HCT116 (cell line): ENCODE measurements around the gene LCNL1. TPM values are rescaled to one million over a fixed set of nuclear protein-coding genes. Genes with fewer than 3 reads are reported as not detected.

Experiments
- ATAC-seq: fragments of 200-7000 bp; cut with Tn5 transposase; 2 replicates; pipeline ENCODE4 v1.9.1; 2020; ENCODE audit warnings: mild to moderate bottlenecking, moderate library complexity
- BruUV-seq: library from RNA; stranded (reverse); fragments of 400-500 nt; replicated peaks from 2 replicates; lab custom pipeline; 2021; lab: Mats Ljungman, UMichigan
- CTCF ChIA-PET: fragments of 300-600 bp; sonication (Branson Sonifier 250); formaldehyde crosslinking; loops from one replicate; lab custom pipeline; 2021; ENCODE audit warnings: antibody characterized with exemption; lab: Charles Lee
- POLR2A ChIA-PET: fragments of 300-600, 350-600 bp; sonication (Branson Sonifier 250); formaldehyde crosslinking; loops from one replicate; lab custom pipeline; 2021; ENCODE audit warnings: antibody characterized with exemption; lab: Charles Lee
- RAD21 ChIA-PET, 2 experiments: fragments of 300-600 bp; sonication (Branson Sonifier 250); formaldehyde crosslinking; loops; one replicate each; lab custom pipeline; 2023; ENCODE audit warnings: low total read pairs in 2 of 2; ENCODE audit not compliant: uncharacterized antibody in 2 of 2, unreplicated experiment in 2 of 2, low non-redundant PET in 1 of 2; lab: Charles Lee
- DNase-seq: peaks from one replicate; pipeline ENCODE4 v3.0.0-alpha.2; 2010; ENCODE audit warnings: low read depth, low spot score
- H2AFZ ChIP-seq: fragments of 200-600 bp; shearing (Covaris generic), sonication (generic); 2 replicates; pipeline ENCODE4 v1.6.1; 2017; ENCODE audit warnings: low read depth, mixed run types, mixed read lengths, antibody characterized with exemption, low read length; ENCODE audit not compliant: poor library complexity, severe bottlenecking
- H3K27ac ChIP-seq: 2 replicates; pipeline ENCODE4 v1.5.1; 2012; ENCODE audit warnings: low read depth, low read length
- H3K27me3 ChIP-seq: fragments of 200-600 bp; sonication (generic); 2 replicates; pipeline ENCODE4 v1.6.1; 2016; ENCODE audit warnings: mixed run types, low read length, mixed read lengths; ENCODE audit not compliant: insufficient read depth
- H3K36me3 ChIP-seq, 2 experiments: fragments of 200-500 bp in 1 of 2; fragments of 200-600 bp in 1 of 2; sonication (Bioruptor generic) in 1 of 2; sonication (generic) in 1 of 2; 2 replicates each; pipeline versions ENCODE4 v1.5.1 to v1.6.1; 2014 to 2016; ENCODE audit warnings: low read length in 2 of 2, inconsistent platforms in 1 of 2, mixed read lengths in 1 of 2, mixed run types in 1 of 2; ENCODE audit not compliant: insufficient read depth in 2 of 2, control insufficient read depth in 1 of 2
- H3K4me1 ChIP-seq, 2 experiments: fragments of 200-600 bp in 1 of 2; sonication (generic) in 1 of 2; 2 replicates each; pipeline versions ENCODE4 v1.5.1 to v1.6.1; 2012 to 2017; ENCODE audit warnings: low read length in 2 of 2, inconsistent platforms in 1 of 2, mild to moderate bottlenecking in 1 of 2, mixed read lengths in 1 of 2, mixed run types in 1 of 2, moderate library complexity in 1 of 2; ENCODE audit not compliant: insufficient read depth in 2 of 2, control insufficient read depth in 1 of 2
- H3K4me2 ChIP-seq: fragments of 200-600 bp; sonication (generic); 2 replicates; pipeline ENCODE4 v1.6.1; 2017; ENCODE audit warnings: mixed run types, low read length, mixed read lengths
- H3K4me3 ChIP-seq, 2 experiments: fragments of 200-600 bp in 1 of 2; sonication (generic) in 1 of 2; replicated peaks in 1 of 2; 2 replicates each; pipeline ENCODE4 v1.5.1; 2011 to 2016; ENCODE audit warnings: low read length in 2 of 2, control low read depth in 1 of 2, low read depth in 1 of 2, mild to moderate bottlenecking in 1 of 2, mixed read lengths in 1 of 2, mixed run types in 1 of 2
- H3K79me2 ChIP-seq: fragments of 200-600 bp; sonication (generic); 2 replicates; pipeline ENCODE4 v1.6.1; 2017; ENCODE audit warnings: mild to moderate bottlenecking, mixed run types, low read length, moderate library complexity, mixed read lengths; ENCODE audit not compliant: insufficient read depth
- H3K9ac ChIP-seq: fragments of 200-600 bp; sonication (generic); 2 replicates; pipeline ENCODE4 v1.6.1; 2016; ENCODE audit warnings: low read length, mixed read lengths
- H3K9me2 ChIP-seq: fragments of 200-600 bp; sonication (generic), shearing (Covaris generic); 2 replicates; pipeline ENCODE4 v1.6.1; 2017; ENCODE audit warnings: mixed run types, mild to moderate bottlenecking, moderate library complexity; ENCODE audit not compliant: insufficient read depth
- H3K9me3 ChIP-seq, 2 experiments: fragments of 200-500 bp in 1 of 2; fragments of 200-600 bp in 1 of 2; sonication (Bioruptor generic) in 1 of 2; sonication (generic) in 1 of 2; 2 replicates each; pipeline ENCODE4 v1.6.1; 2014 to 2017; ENCODE audit warnings: low read length in 2 of 2, mixed read lengths in 2 of 2, inconsistent platforms in 1 of 2, low read depth in 1 of 2, mild to moderate bottlenecking in 1 of 2, mixed run types in 1 of 2, moderate library complexity in 1 of 2; ENCODE audit not compliant: control insufficient read depth in 1 of 2, insufficient read depth in 1 of 2
- H4K20me1 ChIP-seq: fragments of 200-600 bp; sonication (generic), shearing (Covaris generic); 2 replicates; pipeline ENCODE4 v1.6.1; 2017; ENCODE audit warnings: mixed run types, mild to moderate bottlenecking, moderate library complexity; ENCODE audit not compliant: insufficient read depth
- CEBPB ChIP-seq: IDR thresholded peaks from 2 replicates; pipeline ENCODE4 v1.6.1; 2012; ENCODE audit warnings: low read depth
- FOSL1 ChIP-seq: IDR thresholded peaks from 2 replicates; pipeline ENCODE4 v1.6.1; 2012; ENCODE audit warnings: low read depth
- RAD21 ChIP-seq: IDR thresholded peaks from 2 replicates; pipeline ENCODE4 v1.6.1; 2012; ENCODE audit warnings: low read depth, mild to moderate bottlenecking
- TCF7L2 ChIP-seq: IDR thresholded peaks from 2 replicates; pipeline ENCODE4 v1.7.0; 2011; ENCODE audit warnings: borderline replicate concordance, inconsistent platforms; ENCODE audit not compliant: insufficient read depth, insufficient read length; ENCODE audit errors: extremely low read depth
- YY1 ChIP-seq: IDR thresholded peaks from 2 replicates; pipeline ENCODE4 v1.6.1; 2011; ENCODE audit warnings: low read length, low read depth, moderate library complexity, mild to moderate bottlenecking; ENCODE audit not compliant: insufficient replicate concordance; ENCODE audit errors: extremely low read depth
- intact Hi-C: fragments of 100-400 bp; cut with micrococcal nuclease; formaldehyde crosslinking; loops from 2 replicates; pipeline ENCODE4 v1.10.0; 2022
- total RNA-seq: library from RNA; stranded (reverse); gene quantifications from one replicate; pipeline ENCODE4 v1.2.1, GENCODE V29; 2021; ENCODE audit not compliant: unreplicated experiment
- TF ChIP-seq, protein P1 (sequence below): IDR thresholded peaks from 2 replicates; pipeline ENCODE4 v1.6.1; 2012
- TF ChIP-seq, protein P2 (sequence below): IDR thresholded peaks from 2 replicates; pipeline ENCODE4 v1.6.1; 2012; ENCODE audit warnings: low read depth
- TF ChIP-seq, protein P3 (sequence below), 3 experiments: fragments of 200-600 bp in 1 of 3; sonication (generic) in 1 of 3; IDR thresholded peaks in 2 of 3; conservative IDR thresholded peaks in 1 of 3; 2 replicates each; pipeline ENCODE4 v1.5.1; 2012 to 2017; ENCODE audit warnings: low read depth in 2 of 3, low read length in 2 of 3, antibody characterized with exemption in 1 of 3, borderline replicate concordance in 1 of 3, control low read depth in 1 of 3, mild to moderate bottlenecking in 1 of 3, mixed read lengths in 1 of 3, mixed run types in 1 of 3, moderate library complexity in 1 of 3; ENCODE audit not compliant: insufficient read depth in 1 of 3

LCNL1 gene
- total RNA-seq, 1 experiment from 2014 or later = 0.44 TPM

- POLR2A ChIA-PET = no interaction called here
- H3K9ac ChIP-seq = no peak overlapping the region
- BruUV-seq = no TSS peak
- ATAC-seq = peak; percentile 10
- no peak overlapping the region for H2AFZ ChIP-seq
- CTCF ChIA-PET = interaction anchor here (0.8 to 4.0 kb wide), 20 partner anchors 11 to 248 kb away, joined by 3 to 109 read pairs (median 6); partner anchors contain the start of genes AJM1, C8G, NPDC1 and SAPCD2
- no peak overlapping the region; the same call in 1 of the 2 replicates for H3K27ac ChIP-seq
- H3K9me3 ChIP-seq = no peaks in the 10 kb centered on the region
- H3K4me3 ChIP-seq = no peak overlapping the region
- no peaks in the 10 kb centered on the region for H4K20me1 ChIP-seq
- H3K27me3 ChIP-seq = no peaks in the 10 kb centered on the region
- H3K79me2 ChIP-seq = no peaks in the 10 kb centered on the region
- peak overlapping the region; percentile 70 for H3K4me2 ChIP-seq
- H3K9me2 ChIP-seq = no peaks in the 10 kb centered on the region
- RAD21 ChIA-PET = interaction anchor here (0.7 to 1.9 kb wide), 5 partner anchors 13 to 187 kb away, joined by 3 to 25 read pairs (median 3); partner anchors contain the start of gene SAPCD2 (in 1 of the 2)
- intact Hi-C loops = no loop called here
- H3K36me3 ChIP-seq = peaks cover 0 to 3% of the 10 kb centered on the region in 2 experiments; a peak in 2 of 4 replicates
- H3K4me1 ChIP-seq = peaks cover 13 to 27% of the 10 kb centered on the region in 2 experiments; a peak in 3 of 4 replicates
- no peak for DNase-seq
- no peak for TF ChIP-seq CEBPB
- TF ChIP-seq TCF7L2 = peak; percentile 13
- TF ChIP-seq, protein P1, sequence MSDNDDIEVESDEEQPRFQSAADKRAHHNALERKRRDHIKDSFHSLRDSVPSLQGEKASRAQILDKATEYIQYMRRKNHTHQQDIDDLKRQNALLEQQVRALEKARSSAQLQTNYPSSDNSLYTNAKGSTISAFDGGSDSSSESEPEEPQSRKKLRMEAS = no peak
Observed at GRCh38 chr9:137034039-137034708, 51.4 kb downstream of the LCNL1 start.

- intact Hi-C loops = loop anchor here (1.0 to 5.0 kb wide), 3 partner anchors 87 to 248 kb away; partner anchors contain the start of gene AJM1
- H3K79me2 ChIP-seq = no peaks in the 10 kb centered on the region
- H3K36me3 ChIP-seq = peaks cover 3 to 7% of the 10 kb centered on the region in 2 experiments; a peak in 2 of 4 replicates
- ChIA-PET CTCF (interaction anchor here (0.6 to 4.0 kb wide), 33 partner anchors 10 to 251 kb away, joined by 3 to 109 read pairs (median 4); partner anchors contain the start of genes AJM1, C8G, MAN1B1 and NPDC1), RAD21 (interaction anchor here (0.9 to 1.9 kb wide), 5 partner anchors 12 to 277 kb away, joined by 3 to 25 read pairs (median 3); partner anchors contain the start of gene LCN8 (in 1 of the 2)), POLR2A (interaction anchor here (1.4 kb wide), 1 partner anchor 87 kb away, joined by 9 read pairs; no protein-coding TSS in a partner anchor)
- H4K20me1 ChIP-seq = no peaks in the 10 kb centered on the region
- H2AFZ ChIP-seq = no peak overlapping the region
- ATAC-seq (peak; percentile 95), DNase-seq (peak; percentile 69)
- H3K4me3 ChIP-seq = peak overlapping the region in 1 of 2 experiments; percentile 22; a peak in 1 of 4 replicates
- H3K27ac ChIP-seq = no peak overlapping the region; the same call in 1 of the 2 replicates
- no TSS peak for BruUV-seq
- H3K9me3 ChIP-seq = no peaks in the 10 kb centered on the region
- H3K4me2 ChIP-seq = peak overlapping the region; percentile 70
- no peaks in the 10 kb centered on the region for H3K9me2 ChIP-seq
- no peaks in the 10 kb centered on the region for H3K27me3 ChIP-seq
- peaks cover 9 to 20% of the 10 kb centered on the region in 2 experiments; a peak in 3 of 4 replicates for H3K4me1 ChIP-seq
- H3K9ac ChIP-seq = peak overlapping the region; percentile 27; the same call in 1 of the 2 replicates
- peak; percentile 0 for TF ChIP-seq TCF7L2
- TF ChIP-seq, protein P2, sequence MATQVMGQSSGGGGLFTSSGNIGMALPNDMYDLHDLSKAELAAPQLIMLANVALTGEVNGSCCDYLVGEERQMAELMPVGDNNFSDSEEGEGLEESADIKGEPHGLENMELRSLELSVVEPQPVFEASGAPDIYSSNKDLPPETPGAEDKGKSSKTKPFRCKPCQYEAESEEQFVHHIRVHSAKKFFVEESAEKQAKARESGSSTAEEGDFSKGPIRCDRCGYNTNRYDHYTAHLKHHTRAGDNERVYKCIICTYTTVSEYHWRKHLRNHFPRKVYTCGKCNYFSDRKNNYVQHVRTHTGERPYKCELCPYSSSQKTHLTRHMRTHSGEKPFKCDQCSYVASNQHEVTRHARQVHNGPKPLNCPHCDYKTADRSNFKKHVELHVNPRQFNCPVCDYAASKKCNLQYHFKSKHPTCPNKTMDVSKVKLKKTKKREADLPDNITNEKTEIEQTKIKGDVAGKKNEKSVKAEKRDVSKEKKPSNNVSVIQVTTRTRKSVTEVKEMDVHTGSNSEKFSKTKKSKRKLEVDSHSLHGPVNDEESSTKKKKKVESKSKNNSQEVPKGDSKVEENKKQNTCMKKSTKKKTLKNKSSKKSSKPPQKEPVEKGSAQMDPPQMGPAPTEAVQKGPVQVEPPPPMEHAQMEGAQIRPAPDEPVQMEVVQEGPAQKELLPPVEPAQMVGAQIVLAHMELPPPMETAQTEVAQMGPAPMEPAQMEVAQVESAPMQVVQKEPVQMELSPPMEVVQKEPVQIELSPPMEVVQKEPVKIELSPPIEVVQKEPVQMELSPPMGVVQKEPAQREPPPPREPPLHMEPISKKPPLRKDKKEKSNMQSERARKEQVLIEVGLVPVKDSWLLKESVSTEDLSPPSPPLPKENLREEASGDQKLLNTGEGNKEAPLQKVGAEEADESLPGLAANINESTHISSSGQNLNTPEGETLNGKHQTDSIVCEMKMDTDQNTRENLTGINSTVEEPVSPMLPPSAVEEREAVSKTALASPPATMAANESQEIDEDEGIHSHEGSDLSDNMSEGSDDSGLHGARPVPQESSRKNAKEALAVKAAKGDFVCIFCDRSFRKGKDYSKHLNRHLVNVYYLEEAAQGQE = no peak
- TF ChIP-seq, protein P3, sequence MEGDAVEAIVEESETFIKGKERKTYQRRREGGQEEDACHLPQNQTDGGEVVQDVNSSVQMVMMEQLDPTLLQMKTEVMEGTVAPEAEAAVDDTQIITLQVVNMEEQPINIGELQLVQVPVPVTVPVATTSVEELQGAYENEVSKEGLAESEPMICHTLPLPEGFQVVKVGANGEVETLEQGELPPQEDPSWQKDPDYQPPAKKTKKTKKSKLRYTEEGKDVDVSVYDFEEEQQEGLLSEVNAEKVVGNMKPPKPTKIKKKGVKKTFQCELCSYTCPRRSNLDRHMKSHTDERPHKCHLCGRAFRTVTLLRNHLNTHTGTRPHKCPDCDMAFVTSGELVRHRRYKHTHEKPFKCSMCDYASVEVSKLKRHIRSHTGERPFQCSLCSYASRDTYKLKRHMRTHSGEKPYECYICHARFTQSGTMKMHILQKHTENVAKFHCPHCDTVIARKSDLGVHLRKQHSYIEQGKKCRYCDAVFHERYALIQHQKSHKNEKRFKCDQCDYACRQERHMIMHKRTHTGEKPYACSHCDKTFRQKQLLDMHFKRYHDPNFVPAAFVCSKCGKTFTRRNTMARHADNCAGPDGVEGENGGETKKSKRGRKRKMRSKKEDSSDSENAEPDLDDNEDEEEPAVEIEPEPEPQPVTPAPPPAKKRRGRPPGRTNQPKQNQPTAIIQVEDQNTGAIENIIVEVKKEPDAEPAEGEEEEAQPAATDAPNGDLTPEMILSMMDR (IDR thresholded peaks at IDR 0.05 in 2 of 3, conservative IDR thresholded peaks at IDR 0.05 in 1 of 3; ENCODE audit: borderline replicate concordance in 1 of 3, insufficient read depth in 1 of 3, low read depth in 2 of 3, low read length in 2 of 3) = peak in 2 of 3 experiments; percentile 85 to 96; a peak in 4 of 6 replicates
- TF ChIP-seq FOSL1 = no peak
- TF ChIP-seq YY1 = no peak
- no peak for TF ChIP-seq RAD21
Observed at GRCh38 chr9:137034709-137035506, 52.1 kb downstream of the LCNL1 start.
